SK-N-MC (cell line): Measurements from ENCODE around the gene RPS28.
"Not testable (repeated sequence)": the region's sequence is repeated elsewhere in the genome, so short reads cannot be mapped to it uniquely, and the experiment has no call there.

ENCODE experiments used
- EZH2 ChIP-seq: fragments of 200-600 bp; sonication (generic); IDR thresholded peaks from one replicate; pipeline ENCODE4 v1.6.1; 2017; ENCODE audit warnings: antibody characterized with exemption
- FOXP2 ChIP-seq: optimal IDR thresholded peaks from 2 replicates; pipeline ENCODE3; 2011; ENCODE audit warnings: mild to moderate bottlenecking, moderate library complexity; ENCODE audit not compliant: insufficient read depth; ENCODE audit errors: extremely low read length, control extremely low read depth
- POLR2AphosphoS5 ChIP-seq: IDR thresholded peaks from 2 replicates; pipeline ENCODE4 v1.6.1; 2012; ENCODE audit warnings: mild to moderate bottlenecking, low read depth, low read length, borderline replicate concordance

DNA sequence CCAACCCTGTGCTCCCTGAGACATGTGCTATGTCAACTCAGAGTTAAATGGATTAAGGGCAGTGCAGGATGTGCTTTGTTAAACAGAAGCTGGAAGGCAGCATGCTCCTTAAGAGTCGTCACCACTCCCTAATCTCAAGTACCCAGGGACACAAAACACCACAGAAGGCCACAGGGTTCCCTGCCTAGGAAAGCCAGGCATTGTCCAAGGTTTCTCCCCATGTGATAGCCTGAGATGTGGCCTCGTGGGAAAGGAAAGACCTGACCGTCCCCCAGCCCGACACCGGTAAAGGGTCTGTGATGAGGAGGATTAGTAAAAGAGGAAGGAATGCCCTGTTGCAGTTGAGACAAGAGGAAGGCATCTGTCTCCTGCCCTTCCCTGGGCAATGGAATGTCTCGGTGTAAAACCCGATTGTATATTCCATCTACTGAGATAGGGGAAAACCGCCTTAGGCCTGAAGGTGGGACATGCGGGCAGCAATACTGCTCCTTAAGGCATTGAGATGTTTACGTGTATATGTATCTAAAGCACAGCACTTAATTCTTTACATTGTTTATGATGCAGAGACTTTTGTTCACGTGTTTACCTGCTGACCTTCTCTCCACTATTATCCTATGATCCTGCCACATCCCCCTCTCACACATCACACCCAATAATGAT is 6.2 kb upstream of the RPS28 start:
- TF ChIP-seq POLR2AphosphoS5, EZH2, FOXP2: not testable (repeated sequence)
